ENCODE results near the gene STAU1. TPM values are rescaled to one million over a fixed set of nuclear protein-coding genes. Genes with fewer than 3 reads are reported as not detected.
"Not testable (repeated sequence)": the region's sequence is repeated elsewhere in the genome, so short reads cannot be mapped to it uniquely, and the experiment has no call there.

The STAU1 gene
- total RNA-seq, 1 experiment from 2014 or later: 147 TPM

DNA sequence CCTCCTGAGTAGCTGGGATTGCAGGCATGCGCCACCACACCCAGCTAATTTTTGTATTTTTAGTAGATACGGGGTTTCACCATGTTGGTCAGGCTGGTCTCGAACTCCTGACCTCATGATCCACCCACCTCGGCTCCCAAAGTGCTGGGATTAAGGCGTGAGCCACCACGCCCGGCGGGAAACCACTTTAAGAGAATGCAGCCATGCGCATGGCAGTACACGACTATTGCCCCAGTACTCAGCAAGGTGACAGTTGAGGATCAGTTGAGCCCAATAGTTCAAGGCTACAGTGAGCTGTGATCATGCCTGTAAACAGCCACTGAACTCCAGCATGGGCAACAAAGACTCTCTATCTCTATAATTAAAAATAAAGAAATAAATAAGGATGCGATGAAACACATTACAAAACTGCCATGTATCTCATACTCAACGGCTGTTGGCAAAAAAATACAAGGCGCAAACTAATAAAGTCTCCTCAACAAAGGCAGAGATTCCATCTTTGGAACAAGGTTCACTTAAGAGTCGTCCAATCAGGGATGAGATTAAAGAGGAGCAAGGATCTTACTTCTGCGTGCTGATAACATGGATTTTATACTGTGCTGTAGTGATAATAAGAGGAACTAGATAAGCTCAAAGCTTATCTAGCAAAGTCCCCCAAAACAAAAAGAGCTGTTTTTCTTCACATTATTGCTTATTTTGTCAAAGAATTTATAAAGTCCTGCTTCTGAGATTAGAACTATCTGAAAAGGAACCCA, 51.1 kb downstream of the STAU1 start:
- Mint-ChIP-seq H3K27me3 (ENCODE audit: unreplicated experiment) (no peaks in the 10 kb centered on the region), H3K27ac (ENCODE audit: unreplicated experiment) (no peak overlapping the region), H3K36me3 (ENCODE audit: insufficient read depth, unreplicated experiment) (peaks cover 48% of the 10 kb centered on the region), H3K4me3 (ENCODE audit: low read depth, unreplicated experiment) (no peak overlapping the region), H3K4me1 (ENCODE audit: low read depth, unreplicated experiment) (no peaks in the 10 kb centered on the region), H3K9me3 (ENCODE audit: low read depth, unreplicated experiment) (no peaks in the 10 kb centered on the region)
- intact Hi-C loops (cut with micrococcal nuclease; ENCODE audit: unreplicated experiment): no loop called here
- CTCF ChIA-PET: interaction anchor here (0.6 to 1.1 kb wide), 3 partner anchors 80 to 122 kb away, joined by 3 to 5 read pairs (median 3); no protein-coding TSS in a partner anchor
- no TSS peak for BruUV-seq (replicated peaks)
- TF ChIP-seq CTCF (IDR thresholded peaks at IDR 0.05; ENCODE audit: unreplicated experiment): no peak
- DNase-seq: no peak

GRCh38 chr20:49134797-49135196, 53.3 kb downstream of the STAU1 start:
- H3K9me3 Mint-ChIP-seq (ENCODE audit: low read depth, unreplicated experiment); H3K4me3 Mint-ChIP-seq (ENCODE audit: low read depth, unreplicated experiment); H3K27ac Mint-ChIP-seq (ENCODE audit: unreplicated experiment); BruUV-seq (replicated peaks); intact Hi-C loops (cut with micrococcal nuclease; ENCODE audit: unreplicated experiment); H3K4me1 Mint-ChIP-seq (ENCODE audit: low read depth, unreplicated experiment); H3K27me3 Mint-ChIP-seq (ENCODE audit: unreplicated experiment); DNase-seq: not testable (repeated sequence)
- CTCF ChIA-PET: interaction anchor here (0.5 to 2.7 kb wide), 6 partner anchors 12 to 1009 kb away, joined by 3 to 36 read pairs (median 4); no protein-coding TSS in a partner anchor
- peaks cover 63% of the 10 kb centered on the region for H3K36me3 Mint-ChIP-seq (ENCODE audit: insufficient read depth, unreplicated experiment)

GRCh38 chr20:49133571-49133970, 54.6 kb downstream of the STAU1 start:
- Mint-ChIP-seq H3K27me3 (ENCODE audit: unreplicated experiment) (no peaks in the 10 kb centered on the region), H3K36me3 (ENCODE audit: insufficient read depth, unreplicated experiment) (peaks cover 59% of the 10 kb centered on the region), H3K4me3 (ENCODE audit: low read depth, unreplicated experiment) (no peak overlapping the region), H3K27ac (ENCODE audit: unreplicated experiment) (no peak overlapping the region), H3K4me1 (ENCODE audit: low read depth, unreplicated experiment) (no peaks in the 10 kb centered on the region), H3K9me3 (ENCODE audit: low read depth, unreplicated experiment) (no peaks in the 10 kb centered on the region)
- intact Hi-C loops (cut with micrococcal nuclease; ENCODE audit: unreplicated experiment): loop anchor here (1.0 to 2.0 kb wide), 2 partner anchors 53 to 84 kb away; no protein-coding TSS in a partner anchor
- TF ChIP-seq CTCF (IDR thresholded peaks at IDR 0.05; ENCODE audit: unreplicated experiment): no peak
- CTCF ChIA-PET: interaction anchor here (0.6 to 2.7 kb wide), 6 partner anchors 9 to 175 kb away, joined by 3 to 36 read pairs (median 6); partner anchors contain the start of gene DDX27
- DNase-seq: no peak
- no TSS peak for BruUV-seq (replicated peaks)

GRCh38 chr20:49132995-49133478, 55.1 kb downstream of the STAU1 start:
- Mint-ChIP-seq H3K27me3 (ENCODE audit: unreplicated experiment) (no peaks in the 10 kb centered on the region), H3K4me3 (ENCODE audit: low read depth, unreplicated experiment) (no peak overlapping the region), H3K4me1 (ENCODE audit: low read depth, unreplicated experiment) (no peaks in the 10 kb centered on the region), H3K9me3 (ENCODE audit: low read depth, unreplicated experiment) (no peaks in the 10 kb centered on the region), H3K36me3 (ENCODE audit: insufficient read depth, unreplicated experiment) (peaks cover 65% of the 10 kb centered on the region), H3K27ac (ENCODE audit: unreplicated experiment) (no peak overlapping the region)
- peak; percentile 62 for DNase-seq
- CTCF ChIA-PET: interaction anchor here (0.6 to 2.7 kb wide), 13 partner anchors 12 to 190 kb away, joined by 3 to 36 read pairs (median 3); partner anchors contain the start of gene DDX27
- no TSS peak for BruUV-seq (replicated peaks)
- intact Hi-C loops (cut with micrococcal nuclease; ENCODE audit: unreplicated experiment): loop anchor here (1.0 to 2.0 kb wide), 2 partner anchors 54 to 84 kb away; no protein-coding TSS in a partner anchor
- TF ChIP-seq CTCF (IDR thresholded peaks at IDR 0.05; ENCODE audit: unreplicated experiment): peak; percentile 32
